Measurements from ENCODE around the gene LCT. TPM values are rescaled to one million over a fixed set of nuclear protein-coding genes. Genes with fewer than 3 reads are reported as not detected.
"Not testable (repeated sequence)": the region's sequence is repeated elsewhere in the genome, so short reads cannot be mapped to it uniquely, and the experiment has no call there.

The LCT gene
- total RNA-seq, 6 experiments from 2014 or later: not detected

- H3K9me3 Mint-ChIP-seq: peaks cover 17% of the 10 kb centered on the region
Observed at GRCh38 chr2:135798275-135798705, 38.7 kb downstream of the LCT start.

GRCh38 chr2:135797497-135798274 is 39.3 kb downstream of the LCT start:
- no peak overlapping the region for H3K4me3 Mint-ChIP-seq
- peaks cover 2% of the 10 kb centered on the region; the same call in 1 of the 2 replicates for H3K27me3 Mint-ChIP-seq (ENCODE audit: insufficient read depth)
- peaks cover 17% of the 10 kb centered on the region for H3K9me3 Mint-ChIP-seq
- H3K4me1 Mint-ChIP-seq (ENCODE audit: low read depth): peaks cover 11% of the 10 kb centered on the region
- DNase-seq: peak; percentile 77
- no peak overlapping the region for H3K27ac Mint-ChIP-seq
- TF ChIP-seq CTCF (IDR thresholded peaks at IDR 0.05): peak; percentile 97
- H3K36me3 Mint-ChIP-seq (ENCODE audit: low read depth): peaks cover 9% of the 10 kb centered on the region; the same call in 1 of the 2 replicates

More at GRCh38 chr2:135798275-135798705, 38.7 kb downstream of the LCT start:
- Mint-ChIP-seq H3K4me3 (no peak overlapping the region), H3K27me3 (ENCODE audit: insufficient read depth) (peaks cover 2% of the 10 kb centered on the region; the same call in 1 of the 2 replicates), H3K4me1 (ENCODE audit: low read depth) (peaks cover 11% of the 10 kb centered on the region), H3K36me3 (ENCODE audit: low read depth) (peaks cover 9% of the 10 kb centered on the region; the same call in 1 of the 2 replicates), H3K27ac (no peak overlapping the region)
- DNase-seq: no peak
- TF ChIP-seq CTCF (IDR thresholded peaks at IDR 0.05): no peak

- TF ChIP-seq CTCF (IDR thresholded peaks at IDR 0.05): no peak
- no peak for DNase-seq
- Mint-ChIP-seq H3K4me1 (ENCODE audit: low read depth) (peaks cover 17% of the 10 kb centered on the region), H3K27me3 (ENCODE audit: insufficient read depth) (peaks cover 2% of the 10 kb centered on the region), H3K4me3 (no peak overlapping the region), H3K9me3 (peaks cover 21% of the 10 kb centered on the region), H3K27ac (no peak overlapping the region), H3K36me3 (ENCODE audit: low read depth) (peaks cover 14% of the 10 kb centered on the region)
Observed at GRCh38 chr2:135796606-135797005, 40.4 kb downstream of the LCT start.

GRCh38 chr2:135795641-135796040 is 41.3 kb downstream of the LCT start:
- H3K9me3 Mint-ChIP-seq: peaks cover 15% of the 10 kb centered on the region
- H3K27ac Mint-ChIP-seq; H3K4me3 Mint-ChIP-seq; H3K36me3 Mint-ChIP-seq (ENCODE audit: low read depth); DNase-seq; H3K27me3 Mint-ChIP-seq (ENCODE audit: insufficient read depth): not testable (repeated sequence)
- H3K4me1 Mint-ChIP-seq (ENCODE audit: low read depth): peaks cover 23% of the 10 kb centered on the region

GRCh38 chr2:135792401-135793150 is 44.4 kb downstream of the LCT start:
- Mint-ChIP-seq H3K27ac (no peak overlapping the region), H3K4me3 (no peak overlapping the region), H3K36me3 (ENCODE audit: low read depth) (peaks cover 6% of the 10 kb centered on the region), H3K27me3 (ENCODE audit: insufficient read depth) (peaks cover 4% of the 10 kb centered on the region), H3K9me3 (peaks cover 5% of the 10 kb centered on the region; the same call in 1 of the 2 replicates), H3K4me1 (ENCODE audit: low read depth) (peaks cover 18% of the 10 kb centered on the region)
- DNase-seq: no peak
- no peak for TF ChIP-seq CTCF (IDR thresholded peaks at IDR 0.05)

Measured in HFFc6 (cell line).